HepG2 (cell line): ENCODE data around the gene ARFGAP1. TPM values are rescaled to one million over a fixed set of nuclear protein-coding genes. Genes with fewer than 3 reads are reported as not detected.

Experiments
- ATAC-seq: fragments of 200-7000 bp; cut with Tn5 transposase; 3 replicates; pipeline ENCODE4 v1.9.1; 2020; ENCODE audit warnings: mild to moderate bottlenecking, moderate library complexity
- BruUV-seq: library from RNA; stranded (reverse); fragments of 400-500 nt; replicated peaks from 2 replicates; lab custom pipeline; 2021; lab: Mats Ljungman, UMichigan
- CTCF ChIA-PET: fragments of 300-600 bp; formaldehyde crosslinking; extraction: SDS; loops from one replicate; lab custom pipeline; 2021; ENCODE audit warnings: low total read pairs, inconsistent platforms, low intra/inter-chr PET ratio; lab: Yijun Ruan, JAX
- POLR2A ChIA-PET: fragments of 350-600 bp; sonication (Branson Sonifier 250); formaldehyde crosslinking; loops from one replicate; lab custom pipeline; 2020; ENCODE audit warnings: antibody characterized with exemption, inconsistent platforms; lab: Yijun Ruan, JAX
- DNase-seq: peaks from one replicate; pipeline ENCODE4 v3.0.0-alpha.2; 2015; ENCODE audit warnings: low spot score
- FAIRE-seq: peaks from 3 replicates; lab custom pipeline; 2011; peaks lifted over from hg19 to GRCh38; lab: Jason Lieb, UNC
- H2AFZ ChIP-seq: one replicate; pipeline ENCODE4 v1.6.1; 2011; ENCODE audit warnings: low read length, inconsistent platforms
- H3K27ac ChIP-seq: fragments of 300-600 bp; 3 replicates; pipeline ENCODE4 v1.8.0; 2011; ENCODE audit warnings: mixed run types, mild to moderate bottlenecking, mixed read lengths, low read length, inconsistent platforms; ENCODE audit not compliant: insufficient read depth; ENCODE audit errors: extremely low read length
- H3K27me3 ChIP-seq, 2 experiments: fragments of 200-600 bp in 1 of 2; 2 replicates in 1 of 2; 3 replicates in 1 of 2; pipeline versions ENCODE4 v1.6.0 to v1.8.0; 2011; ENCODE audit warnings: low read length in 2 of 2, mild to moderate bottlenecking in 2 of 2, moderate library complexity in 2 of 2, inconsistent platforms in 1 of 2; ENCODE audit not compliant: insufficient read depth in 2 of 2, control insufficient read depth in 1 of 2
- H3K36me3 ChIP-seq, 2 experiments: fragments of 200-600 bp in 1 of 2; replicated peaks in 1 of 2; 2 replicates in 1 of 2; 3 replicates in 1 of 2; pipeline versions ENCODE4 v1.5.1 to v1.8.0; 2011; ENCODE audit warnings: low read length in 2 of 2, inconsistent platforms in 1 of 2; ENCODE audit not compliant: insufficient read depth in 2 of 2, control insufficient read depth in 1 of 2
- H3K4me1 ChIP-seq: 2 replicates; pipeline ENCODE4 v1.5.1; 2012; ENCODE audit warnings: low read length, inconsistent platforms; ENCODE audit not compliant: insufficient read depth
- H3K4me2 ChIP-seq: 2 replicates; pipeline ENCODE4 v1.6.0; 2011; ENCODE audit warnings: low read depth, low read length, inconsistent platforms
- H3K4me3 ChIP-seq, 3 experiments: fragments of 200-600 bp in 1 of 3; sonication (generic), shearing (Covaris generic) in 1 of 3; replicated peaks in 1 of 3; 2 replicates each; pipeline ENCODE4 v1.5.1; 2011 to 2016; ENCODE audit warnings: low read length in 3 of 3, inconsistent platforms in 2 of 3, low read depth in 2 of 3, mild to moderate bottlenecking in 2 of 3, control low read depth in 1 of 3, mixed read lengths in 1 of 3; ENCODE audit not compliant: insufficient read depth in 1 of 3
- H3K79me2 ChIP-seq: one replicate; pipeline ENCODE4 v1.6.1; 2011; ENCODE audit warnings: low read length, inconsistent platforms; ENCODE audit not compliant: insufficient read depth
- H3K9ac ChIP-seq: 2 replicates; pipeline ENCODE4 v1.6.0; 2011; ENCODE audit warnings: mild to moderate bottlenecking, low read depth, low read length, inconsistent platforms; ENCODE audit not compliant: insufficient read depth
- H3K9me3 ChIP-seq: 2 replicates; pipeline ENCODE4 v1.5.1; 2012; ENCODE audit warnings: mild to moderate bottlenecking, low read length
- H4K20me1 ChIP-seq: 2 replicates; pipeline ENCODE4 v1.6.0; 2011; ENCODE audit warnings: inconsistent platforms, mild to moderate bottlenecking, low read length, moderate library complexity; ENCODE audit not compliant: insufficient read depth
- CREB3 ChIP-seq: sonication (generic); formaldehyde crosslinking; IDR thresholded peaks from 2 replicates; pipeline ENCODE4 v1.5.0; 2020; ENCODE audit warnings: missing genetic modification reagents
- DZIP1 ChIP-seq: sonication (generic); formaldehyde crosslinking; IDR thresholded peaks from 2 replicates; pipeline ENCODE4 v1.5.0; 2020; ENCODE audit warnings: mild to moderate bottlenecking, missing genetic modification reagents
- HOXA5 ChIP-seq: sonication (generic); formaldehyde crosslinking; IDR thresholded peaks from 2 replicates; pipeline ENCODE4 v1.4.0; 2020; ENCODE audit warnings: missing genetic modification reagents
- NFKBIZ ChIP-seq: IDR thresholded peaks from 2 replicates; pipeline ENCODE4 v1.6.1; 2018; ENCODE audit warnings: missing genetic modification reagents, missing compliant biosample characterization
- PRDM4 ChIP-seq: sonication (generic); formaldehyde crosslinking; IDR thresholded peaks from 2 replicates; pipeline ENCODE4 v1.9.0; 2021; ENCODE audit warnings: missing genetic modification reagents, borderline replicate concordance
- RXRB ChIP-seq: IDR thresholded peaks from 2 replicates; pipeline ENCODE4 v1.6.1; 2016; ENCODE audit warnings: borderline replicate concordance, missing genetic modification reagents, missing compliant biosample characterization
- SRF ChIP-seq: IDR thresholded peaks from 2 replicates; pipeline ENCODE4 v1.6.1; 2011; ENCODE audit warnings: mild to moderate bottlenecking, low read depth, low read length, moderate library complexity
- SRSF4 ChIP-seq: fragments of 200-400 bp; formaldehyde crosslinking; IDR thresholded peaks from one replicate; pipeline ENCODE4 v1.6.1; 2018; ENCODE audit warnings: mild to moderate bottlenecking, low read depth, low read length, moderate library complexity; ENCODE audit not compliant: poor library complexity, severe bottlenecking
- SRSF9 ChIP-seq: fragments of 200-400 bp; formaldehyde crosslinking; IDR thresholded peaks from 2 replicates; pipeline ENCODE4 v1.6.1; 2018; ENCODE audit warnings: borderline replicate concordance, mild to moderate bottlenecking, low read depth, low read length; ENCODE audit not compliant: insufficient read depth, poor library complexity, severe bottlenecking
- TBP ChIP-seq: sonication (generic); formaldehyde crosslinking; IDR thresholded peaks from 2 replicates; pipeline ENCODE4 v1.5.0; 2020; ENCODE audit warnings: missing genetic modification reagents
- YEATS4 ChIP-seq: sonication (generic); formaldehyde crosslinking; IDR thresholded peaks from 2 replicates; pipeline ENCODE4 v1.4.0; 2020; ENCODE audit warnings: missing genetic modification reagents, borderline replicate concordance
- ZFP41 ChIP-seq: sonication (generic); formaldehyde crosslinking; IDR thresholded peaks from 2 replicates; pipeline ENCODE4 v1.4.0; 2020; ENCODE audit warnings: mild to moderate bottlenecking, missing genetic modification reagents, borderline replicate concordance
- ZNF124 ChIP-seq: sonication (generic); formaldehyde crosslinking; IDR thresholded peaks from 2 replicates; pipeline ENCODE4 v1.4.0; 2020; ENCODE audit warnings: missing genetic modification reagents
- ZNF556 ChIP-seq: sonication (generic); formaldehyde crosslinking; IDR thresholded peaks from 2 replicates; pipeline ENCODE4 v1.4.0; 2020; ENCODE audit warnings: mild to moderate bottlenecking, missing genetic modification reagents, borderline replicate concordance
- ZNF597 ChIP-seq: sonication (generic); formaldehyde crosslinking; IDR thresholded peaks from 2 replicates; pipeline ENCODE4 v1.5.0; 2020; ENCODE audit warnings: missing genetic modification reagents
- ZNF629 ChIP-seq: sonication (generic); formaldehyde crosslinking; conservative IDR thresholded peaks from 2 replicates; pipeline ENCODE4 v1.5.0; 2020; ENCODE audit warnings: missing genetic modification reagents
- ZNF878 ChIP-seq: sonication (generic); formaldehyde crosslinking; IDR thresholded peaks from 2 replicates; pipeline ENCODE4 v1.8.1; 2023; ENCODE audit warnings: mild to moderate bottlenecking, missing genetic modification reagents, moderate library complexity
- WGBS: methylation state at CpG from one replicate; pipeline ENCODE4 v1.1.6; 2017; ENCODE audit warnings: low lambda C conversion rate; 5-methylcytosine and 5-hydroxymethylcytosine counted together
- in situ Hi-C: cut with HindIII; loops from 2 replicates; pipeline ENCODE4 v1.10.0; 2017; ENCODE audit warnings: low pct_unique_long_range_greater_than_20kb; ENCODE audit not compliant: extremely low pct_ligation_motif_present
- intact Hi-C: fragments of 100-400 bp; cut with micrococcal nuclease; formaldehyde crosslinking; loops from one replicate; pipeline ENCODE4 v1.10.0; 2022; ENCODE audit not compliant: unreplicated experiment
- polyA plus RNA-seq, 8 experiments: library from polyadenylated mRNA; depleted of rRNA in 3 of 8; stranded (reverse) in 7 of 8; unstranded in 1 of 8; fragments of >200 nt; fragmentation: Illumina TruSeq in 4 of 8; extraction: Trizol in 4 of 8; gene quantifications; 2 replicates each; pipeline versions ENCODE4 v1.2.1 to v1.2.3, GENCODE V29; 2011 to 2016; ENCODE audit warnings: low read depth in 4 of 8, missing spikeins in 1 of 8, mixed read lengths in 1 of 8; ENCODE audit not compliant: insufficient read depth in 1 of 8
- total RNA-seq, 5 experiments: library from RNA; depleted of rRNA; stranded (reverse); fragments of >200 nt; fragmentation: Illumina TruSeq; extraction: Trizol; gene quantifications; 2 replicates each; pipeline ENCODE4 v1.2.3, GENCODE V29; 2016; ENCODE audit warnings: low read depth in 1 of 5

The ARFGAP1 gene
- total and polyA plus RNA-seq, 2 of the 13 experiments (the other 11 are each of a cell fraction or from before 2014, with no cell fraction given), result 132 TPM

- ChIA-PET POLR2A (no interaction called here), CTCF (no interaction called here)
- H4K20me1 ChIP-seq, result peaks cover 6% of the 10 kb centered on the region; the same call in 1 of the 2 replicates
- intact Hi-C loops, result loop anchor here (5.0 kb wide), 1 partner anchor 92 kb away; no protein-coding TSS in a partner anchor
- peaks cover 15% of the 10 kb centered on the region for H3K4me1 ChIP-seq
- BruUV-seq, result no TSS peak
- no peak for ATAC-seq
- no peak for FAIRE-seq
- no peaks in the 10 kb centered on the region for H3K9me3 ChIP-seq
- H3K4me2 ChIP-seq, result no peak overlapping the region
- H2AFZ ChIP-seq, result no peak overlapping the region
- no peak overlapping the region for H3K27ac ChIP-seq
- peaks cover 23 to 74% of the 10 kb centered on the region in 2 experiments; a peak in 4 of 5 replicates for H3K27me3 ChIP-seq
- 18% methylated on average over 13 of the region's 19 CpGs for WGBS
- no peak overlapping the region for H3K9ac ChIP-seq
- H3K36me3 ChIP-seq, result no peaks in the 10 kb centered on the region
- in situ Hi-C loops, result no loop called here
- no peak overlapping the region for H3K4me3 ChIP-seq
- H3K79me2 ChIP-seq, result no peaks in the 10 kb centered on the region
- DNase-seq, result no peak
- no peak for TF ChIP-seq CREB3 (CRISPR knock-in tag)
- TF ChIP-seq ZNF124, result no peak
- TF ChIP-seq SRSF4, result no peak
- TF ChIP-seq TBP (CRISPR knock-in tag), result no peak
- TF ChIP-seq DZIP1 (CRISPR knock-in tag), result no peak
- TF ChIP-seq ZFP41, result no peak
- TF ChIP-seq SRF, result no peak
- TF ChIP-seq PRDM4 (CRISPR knock-in tag), result no peak
- no peak for TF ChIP-seq ZNF597 (CRISPR knock-in tag)
- TF ChIP-seq RXRB (CRISPR knock-in tag), result no peak
- TF ChIP-seq ZNF878 (CRISPR knock-in tag), result no peak
- TF ChIP-seq NFKBIZ (CRISPR knock-in tag), result no peak
- TF ChIP-seq ZNF629 (CRISPR knock-in tag), result no peak
- no peak for TF ChIP-seq YEATS4 (CRISPR knock-in tag)
- TF ChIP-seq SRSF9, result no peak
- TF ChIP-seq ZNF556 (CRISPR knock-in tag), result no peak
- no peak for TF ChIP-seq HOXA5 (CRISPR knock-in tag)
These were observed 22.4 kb downstream of the ARFGAP1 start for GRCh38 chr20:63295018-63295417.
